ENCODE results near the gene UBA1. TPM values are rescaled to one million over a fixed set of nuclear protein-coding genes. Genes with fewer than 3 reads are reported as not detected.

The UBA1 gene
- total RNA-seq, 1 donor from 2014 or later = 168 TPM

- Histone ChIP-seq H3K36me3 (peaks cover 0 to 42% of the 10 kb centered on the region in 2 donors), H3K27me3 (no peaks in the 10 kb centered on the region), H3K4me1 (peaks cover 34% of the 10 kb centered on the region), H3K4me3 (peak overlapping the region; percentile 71 to 93), H3K27ac (peak overlapping the region; percentile 92), H3K9me3 (no peaks in the 10 kb centered on the region)
- DNase-seq (ENCODE audit: extremely low spot score in 2 of 2) = peak in 1 of 2 donors; percentile 93
- intact Hi-C loops (cut with DNase I) = no loop called here
- TF ChIP-seq POLR2A (IDR thresholded peaks at IDR 0.05) (peak in 1 of 2 donors; percentile 57), POLR2AphosphoS5 (IDR thresholded peaks at IDR 0.05; ENCODE audit: insufficient read depth in 1 of 2, low read depth in 1 of 2) (peak; percentile 24 to 83)
- TF ChIP-seq, protein P1, sequence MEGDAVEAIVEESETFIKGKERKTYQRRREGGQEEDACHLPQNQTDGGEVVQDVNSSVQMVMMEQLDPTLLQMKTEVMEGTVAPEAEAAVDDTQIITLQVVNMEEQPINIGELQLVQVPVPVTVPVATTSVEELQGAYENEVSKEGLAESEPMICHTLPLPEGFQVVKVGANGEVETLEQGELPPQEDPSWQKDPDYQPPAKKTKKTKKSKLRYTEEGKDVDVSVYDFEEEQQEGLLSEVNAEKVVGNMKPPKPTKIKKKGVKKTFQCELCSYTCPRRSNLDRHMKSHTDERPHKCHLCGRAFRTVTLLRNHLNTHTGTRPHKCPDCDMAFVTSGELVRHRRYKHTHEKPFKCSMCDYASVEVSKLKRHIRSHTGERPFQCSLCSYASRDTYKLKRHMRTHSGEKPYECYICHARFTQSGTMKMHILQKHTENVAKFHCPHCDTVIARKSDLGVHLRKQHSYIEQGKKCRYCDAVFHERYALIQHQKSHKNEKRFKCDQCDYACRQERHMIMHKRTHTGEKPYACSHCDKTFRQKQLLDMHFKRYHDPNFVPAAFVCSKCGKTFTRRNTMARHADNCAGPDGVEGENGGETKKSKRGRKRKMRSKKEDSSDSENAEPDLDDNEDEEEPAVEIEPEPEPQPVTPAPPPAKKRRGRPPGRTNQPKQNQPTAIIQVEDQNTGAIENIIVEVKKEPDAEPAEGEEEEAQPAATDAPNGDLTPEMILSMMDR (IDR thresholded peaks at IDR 0.05) = no peak
Observed at GRCh38 chrX:47217121-47217851, 23.7 kb downstream of the UBA1 start.

- no peaks in the 10 kb centered on the region for H3K27me3 ChIP-seq
- peaks cover 0 to 36% of the 10 kb centered on the region in 2 donors for H3K36me3 ChIP-seq
- H3K4me3 ChIP-seq = peak overlapping the region; percentile 71 to 93
- H3K4me1 ChIP-seq = peaks cover 34% of the 10 kb centered on the region
- DNase-seq (ENCODE audit: extremely low spot score in 2 of 2) = peak in 1 of 2 donors; percentile 99
- intact Hi-C loops (cut with DNase I) = no loop called here
- TF ChIP-seq, protein P1 (IDR thresholded peaks at IDR 0.05) = no peak
- TF ChIP-seq POLR2AphosphoS5 (IDR thresholded peaks at IDR 0.05; ENCODE audit: insufficient read depth in 1 of 2, low read depth in 1 of 2) (peak in 1 of 2 donors; percentile 62), POLR2A (IDR thresholded peaks at IDR 0.05) (no peak)
- no peaks in the 10 kb centered on the region for H3K9me3 ChIP-seq
- H3K27ac ChIP-seq = peak overlapping the region; percentile 92
Observed at GRCh38 chrX:47217852-47218279, 24.2 kb downstream of the UBA1 start.

DNA sequence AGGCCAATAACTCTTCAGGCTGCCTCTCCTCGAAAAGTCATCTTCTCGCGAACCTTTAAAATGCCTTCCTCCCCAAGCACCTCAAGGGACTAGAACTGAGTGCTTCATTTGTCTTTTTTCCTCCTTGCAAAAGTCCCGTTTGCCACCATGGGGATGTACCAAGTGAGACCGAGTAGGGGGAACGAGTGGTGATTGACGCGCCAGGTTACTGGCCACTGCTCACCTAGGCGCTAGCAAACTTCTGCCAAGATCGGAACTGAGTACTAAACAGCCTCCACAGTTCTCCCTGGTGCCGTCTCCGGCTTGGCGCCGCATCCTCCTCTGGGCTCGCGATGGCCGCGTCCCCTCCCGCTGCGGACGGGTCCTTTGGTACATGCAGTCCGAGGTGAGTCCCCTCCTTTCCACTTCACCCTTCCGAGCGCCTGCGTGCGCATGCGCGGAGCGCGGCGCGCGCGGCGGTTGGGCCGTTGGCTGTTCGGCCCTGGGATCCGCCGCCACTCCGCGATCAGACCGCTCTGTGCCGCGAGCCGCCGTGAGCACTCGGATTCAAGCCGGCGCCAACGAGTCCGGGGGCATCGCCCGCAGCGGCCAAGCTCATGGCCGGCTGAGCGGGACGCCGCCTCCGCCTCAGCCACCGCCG lies 24.8 kb downstream of the UBA1 start, which contains the start of gene CDK16:
TSS of gene CDK16 (plus strand) at position 402 of the 640 bp plus-strand sequence. CDS start 4,877 bp downstream, outside the sequence.
- Histone ChIP-seq H3K4me3 (peak within 1 kb of the TSS; percentile 71 to 93), H3K4me1 (peaks cover 34% of the 10 kb centered on the region), H3K27ac (peak within 1 kb of the TSS; percentile 92), H3K9me3 (no peaks in the 10 kb centered on the region), H3K36me3 (peaks cover 0 to 32% of the 10 kb centered on the region in 2 donors), H3K27me3 (no peaks in the 10 kb centered on the region)
- TF ChIP-seq, protein P1 (IDR thresholded peaks at IDR 0.05) = no peak
- TF ChIP-seq POLR2AphosphoS5 (IDR thresholded peaks at IDR 0.05; ENCODE audit: insufficient read depth in 1 of 2, low read depth in 1 of 2) = peak; percentile 34 to 90
- peak in 1 of 2 donors; percentile 88 for TF ChIP-seq POLR2A (IDR thresholded peaks at IDR 0.05)
- no peak for DNase-seq (ENCODE audit: extremely low spot score in 2 of 2)
- intact Hi-C loops (cut with DNase I) = no loop called here

GRCh38 chrX:47218920-47219815 lies 25.5 kb downstream of the UBA1 start:
- peak overlapping the region; percentile 92 for H3K27ac ChIP-seq
- no peak for DNase-seq (ENCODE audit: extremely low spot score in 2 of 2)
- intact Hi-C loops (cut with DNase I) = no loop called here
- H3K4me3 ChIP-seq = peak overlapping the region; percentile 71 to 93
- peaks cover 34% of the 10 kb centered on the region for H3K4me1 ChIP-seq
- no peaks in the 10 kb centered on the region for H3K27me3 ChIP-seq
- peaks cover 0 to 32% of the 10 kb centered on the region in 2 donors for H3K36me3 ChIP-seq
- no peaks in the 10 kb centered on the region for H3K9me3 ChIP-seq
- TF ChIP-seq POLR2AphosphoS5 (IDR thresholded peaks at IDR 0.05; ENCODE audit: insufficient read depth in 1 of 2, low read depth in 1 of 2) (no peak), POLR2A (IDR thresholded peaks at IDR 0.05) (no peak)
- TF ChIP-seq, protein P1 (IDR thresholded peaks at IDR 0.05) = no peak

Data from vagina (tissue), 2 donors.